Measurements from ENCODE around the gene NME2. TPM values are rescaled to one million over a fixed set of nuclear protein-coding genes. Genes with fewer than 3 reads are reported as not detected.

The NME2 gene
- total RNA-seq, 1 donor from 2014 or later, result 811 TPM

DNA sequence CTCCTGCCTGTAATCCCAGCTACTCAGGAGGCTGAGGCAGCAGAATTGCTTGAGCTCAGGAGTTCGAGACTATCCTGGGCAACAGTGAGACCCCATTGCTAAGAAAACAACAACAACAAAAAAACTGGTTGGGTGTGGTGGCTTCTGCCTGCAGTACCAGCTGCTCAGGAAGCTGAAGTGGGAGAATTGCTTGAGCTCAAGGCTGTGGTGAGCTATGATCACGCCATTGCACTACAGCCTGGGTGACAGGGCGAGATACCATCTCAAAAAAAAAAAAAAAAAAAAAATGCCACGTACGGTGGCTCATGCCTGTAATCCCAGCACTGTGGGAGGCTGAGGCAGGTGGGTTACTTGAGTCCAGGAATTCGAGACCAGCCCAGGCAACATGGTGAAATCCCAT, 34.1 kb downstream of the NME2 start:
- DNase-seq (ENCODE audit: low read depth in 2 of 2), result no peak

DNA sequence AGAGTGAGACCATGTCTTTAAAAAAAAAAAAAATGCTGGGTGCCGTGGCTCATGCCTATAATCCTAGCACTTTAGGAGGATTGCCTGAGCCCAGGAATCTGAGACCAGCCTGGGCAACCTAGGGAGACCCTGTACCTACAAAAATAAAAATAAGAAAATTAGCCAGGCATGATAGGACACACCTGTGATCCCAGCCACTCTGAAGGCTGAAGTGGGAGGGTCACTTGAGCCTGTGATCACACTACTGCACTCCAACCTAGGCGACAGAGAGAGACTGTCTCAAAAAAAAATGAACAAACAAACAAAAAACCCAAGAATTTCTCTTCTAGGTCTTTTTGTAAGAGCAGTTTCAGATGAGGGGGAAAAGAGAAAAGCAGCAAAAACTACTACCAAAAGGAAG, 34.6 kb downstream of the NME2 start:
- DNase-seq (ENCODE audit: low read depth in 2 of 2), result no peak

GRCh38 chr17:51203838-51204237, 37.6 kb downstream of the NME2 start:
- DNase-seq (ENCODE audit: low read depth in 2 of 2), result no peak

- DNase-seq (ENCODE audit: low read depth in 2 of 2), result peak in 1 of 2 donors; percentile 51
Measured at GRCh38 chr17:51214920-51215319, 48.7 kb downstream of the NME2 start.

DNA sequence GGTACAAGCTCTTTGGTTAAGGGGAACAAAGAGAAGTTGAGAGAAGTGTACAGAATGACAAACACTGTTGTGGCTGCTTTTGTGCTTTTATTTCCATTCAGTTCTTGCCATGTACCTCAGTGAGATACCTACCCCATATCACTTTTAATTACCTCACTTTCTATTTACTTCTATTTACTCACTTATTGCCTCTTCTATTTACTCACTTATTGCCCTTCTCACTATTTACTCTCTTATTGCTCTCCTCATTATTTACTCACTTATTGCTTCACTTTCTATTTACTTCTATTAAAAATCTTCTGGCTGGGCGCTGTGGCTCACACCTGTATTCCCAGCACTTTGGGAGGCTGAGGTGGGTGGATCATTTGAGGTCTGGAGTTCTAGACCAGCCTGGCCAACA, 51.7 kb downstream of the NME2 start:
- no peak for DNase-seq (ENCODE audit: low read depth in 2 of 2)

DNA sequence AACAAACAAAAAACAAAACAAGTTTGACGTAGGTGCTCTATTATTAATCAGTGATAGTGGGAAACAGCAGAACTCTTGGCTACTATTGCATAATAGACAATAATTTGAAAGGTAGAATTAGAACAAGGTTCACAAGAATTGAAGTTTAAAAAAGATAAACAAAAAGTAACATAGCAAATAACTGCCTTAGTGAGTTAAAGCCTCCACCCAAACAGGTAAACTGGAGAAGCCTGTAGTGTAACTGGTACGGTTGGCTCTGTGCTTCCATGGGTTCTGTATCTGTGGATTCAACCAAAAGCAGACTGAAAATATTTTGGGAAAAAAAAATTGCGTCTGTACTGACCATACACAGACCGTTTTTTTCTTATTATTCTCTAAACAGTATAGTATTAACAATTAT, 55.1 kb downstream of the NME2 start:
- DNase-seq (ENCODE audit: low read depth in 2 of 2), result no peak

Other genes with a start within 250 kb of the NME2 start
- gene SPAG9, start 45.5 kb upstream of the NME2 start, total RNA-seq, result 83.0 and 104 TPM in 2 replicates
- gene NME1, start 12.9 kb upstream of the NME2 start, total RNA-seq, result 87.7 and 133 TPM in 2 replicates
- 8.9 and 12.1 TPM in 2 replicates for gene MBTD1, start 93.6 kb downstream of the NME2 start, total RNA-seq
- gene UTP18, start 94.1 kb downstream of the NME2 start, total RNA-seq, result 26.2 and 26.6 TPM in 2 replicates